ENCODE results near the gene CISD3.

CISD3 gene

DNA sequence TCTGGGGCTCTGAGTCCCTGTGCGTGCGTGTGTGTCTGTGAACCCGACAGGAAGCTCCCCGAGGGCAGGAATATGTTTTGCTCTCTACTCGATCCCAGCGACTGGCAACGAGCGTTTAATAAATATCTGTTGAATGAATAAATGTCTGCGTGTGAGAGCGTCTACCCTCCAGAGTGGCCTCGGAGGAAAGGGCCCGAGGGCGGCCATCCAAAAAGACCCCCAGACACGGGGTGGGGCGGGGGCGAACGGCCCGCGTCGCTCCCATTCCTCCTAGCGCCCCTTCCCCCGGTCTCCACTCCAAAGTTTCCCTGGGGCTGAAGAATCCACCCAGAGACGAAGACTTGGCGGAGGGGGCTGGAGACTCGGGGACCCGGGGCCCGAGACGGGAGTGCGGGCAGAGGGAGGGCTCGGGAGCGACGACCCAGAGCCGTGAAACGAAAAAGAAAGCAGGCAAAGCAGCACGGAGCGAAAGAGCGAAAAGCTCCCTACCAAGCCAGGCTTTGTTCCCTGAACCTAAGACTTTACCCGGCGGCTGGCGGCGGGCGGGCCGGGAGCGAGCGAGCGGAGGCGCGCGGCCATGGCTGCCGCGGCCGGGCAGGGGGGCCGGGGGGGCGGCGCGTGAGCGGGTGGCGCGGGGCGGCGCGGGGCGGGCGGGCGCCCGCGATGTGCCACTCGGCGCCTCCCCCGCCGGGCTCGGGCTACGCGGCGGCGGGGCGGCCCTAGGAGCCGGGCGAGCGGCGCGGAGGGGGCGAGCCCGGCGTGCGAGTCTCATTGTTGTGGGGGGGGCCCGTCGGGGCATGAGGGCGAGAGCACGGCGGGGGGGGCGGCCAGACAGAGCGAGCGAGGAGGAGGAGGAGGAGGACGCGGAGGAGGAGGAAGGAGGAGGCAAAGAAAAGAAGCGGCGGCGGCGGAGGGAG is 25.3 kb upstream of the CISD3 start, which contains the start of gene MLLT6:
Gene MLLT6 (plus strand): TSS at position 668 of the 917 bp plus-strand sequence. CDS start 360 bp downstream, outside the sequence.
- no peak for DNase-seq (ENCODE audit: insufficient read length, low spot score)
- no peak for FAIRE-seq
- TF ChIP-seq, protein P1, sequence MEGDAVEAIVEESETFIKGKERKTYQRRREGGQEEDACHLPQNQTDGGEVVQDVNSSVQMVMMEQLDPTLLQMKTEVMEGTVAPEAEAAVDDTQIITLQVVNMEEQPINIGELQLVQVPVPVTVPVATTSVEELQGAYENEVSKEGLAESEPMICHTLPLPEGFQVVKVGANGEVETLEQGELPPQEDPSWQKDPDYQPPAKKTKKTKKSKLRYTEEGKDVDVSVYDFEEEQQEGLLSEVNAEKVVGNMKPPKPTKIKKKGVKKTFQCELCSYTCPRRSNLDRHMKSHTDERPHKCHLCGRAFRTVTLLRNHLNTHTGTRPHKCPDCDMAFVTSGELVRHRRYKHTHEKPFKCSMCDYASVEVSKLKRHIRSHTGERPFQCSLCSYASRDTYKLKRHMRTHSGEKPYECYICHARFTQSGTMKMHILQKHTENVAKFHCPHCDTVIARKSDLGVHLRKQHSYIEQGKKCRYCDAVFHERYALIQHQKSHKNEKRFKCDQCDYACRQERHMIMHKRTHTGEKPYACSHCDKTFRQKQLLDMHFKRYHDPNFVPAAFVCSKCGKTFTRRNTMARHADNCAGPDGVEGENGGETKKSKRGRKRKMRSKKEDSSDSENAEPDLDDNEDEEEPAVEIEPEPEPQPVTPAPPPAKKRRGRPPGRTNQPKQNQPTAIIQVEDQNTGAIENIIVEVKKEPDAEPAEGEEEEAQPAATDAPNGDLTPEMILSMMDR (IDR thresholded peaks at IDR 0.05; ENCODE audit: insufficient read depth, missing control alignments): no peak

DNA sequence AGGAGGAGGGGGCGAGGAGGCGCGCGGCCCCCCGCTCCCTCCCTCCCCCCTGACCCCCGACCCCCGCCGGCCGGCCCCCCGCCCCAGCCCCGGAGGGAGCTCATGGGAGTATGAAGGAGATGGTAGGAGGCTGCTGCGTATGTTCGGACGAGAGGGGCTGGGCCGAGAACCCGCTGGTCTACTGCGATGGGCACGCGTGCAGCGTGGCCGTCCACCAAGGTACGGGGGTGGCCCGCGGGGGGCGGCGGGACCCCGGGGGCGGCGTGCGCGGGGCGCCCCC is 24.7 kb upstream of the CISD3 start:
- no peak for DNase-seq (ENCODE audit: insufficient read length, low spot score)
- FAIRE-seq: no peak

DNA sequence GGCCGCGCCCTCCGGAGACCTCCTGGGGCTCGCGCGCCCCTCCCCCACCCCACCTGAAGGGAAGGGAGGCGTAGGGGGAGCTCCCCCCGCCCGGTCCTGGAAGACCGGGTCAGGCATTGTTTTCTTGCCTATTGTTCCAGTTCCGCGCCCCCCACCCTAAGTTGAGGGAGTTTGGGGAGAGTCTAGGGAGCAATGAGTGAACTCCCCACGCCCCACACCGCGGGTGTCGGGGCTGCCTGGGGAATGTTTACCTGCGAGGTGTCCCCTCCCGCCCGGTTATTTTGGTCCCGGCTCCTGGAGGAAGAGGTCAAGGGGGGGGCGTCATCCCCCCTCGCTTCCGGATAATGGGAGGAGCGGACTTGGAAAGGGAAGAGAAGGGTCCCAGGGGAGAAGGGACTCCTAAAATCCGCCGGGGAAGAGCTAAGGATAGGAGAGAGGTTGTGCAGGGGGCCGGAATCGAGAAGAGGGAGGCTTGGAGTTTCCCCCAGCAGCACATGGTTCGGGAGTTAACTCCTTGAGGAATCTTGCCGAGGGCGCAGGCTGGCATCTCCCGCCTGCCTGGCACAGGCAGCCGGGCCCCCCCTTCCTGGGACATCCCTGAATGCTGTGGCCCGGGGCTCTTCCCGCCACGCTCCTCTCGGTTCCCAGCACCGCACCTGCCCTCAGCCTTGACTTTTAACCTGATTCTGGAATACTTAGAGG is 24.2 kb upstream of the CISD3 start:
- DNase-seq (ENCODE audit: insufficient read length, low spot score) (no peak), FAIRE-seq (no peak)
- TF ChIP-seq, protein P1 (IDR thresholded peaks at IDR 0.05; ENCODE audit: insufficient read depth, missing control alignments): no peak

More for the DNA sequence above, 24.7 kb upstream of the CISD3 start:
- TF ChIP-seq, protein P1 (IDR thresholded peaks at IDR 0.05; ENCODE audit: insufficient read depth, missing control alignments): no peak

DNA sequence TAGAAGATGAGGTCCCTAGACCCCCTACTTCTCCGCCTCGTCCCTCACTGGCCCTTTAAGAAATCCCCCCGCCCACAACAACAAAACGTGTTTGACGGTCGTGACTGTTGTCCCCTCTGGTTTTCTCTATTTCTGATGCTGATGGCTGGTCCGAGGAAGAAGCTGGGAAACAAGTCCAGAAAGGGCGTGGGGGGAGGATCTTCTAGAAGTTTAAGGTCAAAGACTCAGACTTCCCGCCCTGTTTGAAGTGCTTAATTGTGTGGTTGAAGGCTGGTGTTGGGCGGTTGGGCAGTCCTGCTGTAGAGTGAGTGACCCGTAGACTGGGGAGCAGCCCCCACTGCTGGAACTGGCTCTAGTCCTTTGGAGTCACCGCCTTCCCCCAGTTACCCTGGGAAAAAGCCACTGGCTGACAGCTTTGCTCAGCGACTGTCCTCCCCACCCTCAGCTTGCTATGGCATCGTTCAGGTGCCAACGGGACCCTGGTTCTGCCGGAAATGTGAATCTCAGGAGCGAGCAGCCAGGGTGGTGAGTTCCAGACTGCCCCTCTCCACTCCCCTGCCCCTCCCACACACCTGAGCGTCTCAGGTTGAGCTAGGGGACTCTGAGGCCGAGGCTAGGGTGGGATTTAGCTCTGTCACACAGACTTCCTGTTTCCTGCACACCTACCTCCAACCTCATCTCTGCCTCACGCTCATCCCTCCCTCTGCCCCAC is 23.5 kb upstream of the CISD3 start:
- DNase-seq (ENCODE audit: insufficient read length, low spot score): no peak
- TF ChIP-seq, protein P1 (IDR thresholded peaks at IDR 0.05; ENCODE audit: insufficient read depth, missing control alignments): no peak
- no peak for FAIRE-seq

DNA sequence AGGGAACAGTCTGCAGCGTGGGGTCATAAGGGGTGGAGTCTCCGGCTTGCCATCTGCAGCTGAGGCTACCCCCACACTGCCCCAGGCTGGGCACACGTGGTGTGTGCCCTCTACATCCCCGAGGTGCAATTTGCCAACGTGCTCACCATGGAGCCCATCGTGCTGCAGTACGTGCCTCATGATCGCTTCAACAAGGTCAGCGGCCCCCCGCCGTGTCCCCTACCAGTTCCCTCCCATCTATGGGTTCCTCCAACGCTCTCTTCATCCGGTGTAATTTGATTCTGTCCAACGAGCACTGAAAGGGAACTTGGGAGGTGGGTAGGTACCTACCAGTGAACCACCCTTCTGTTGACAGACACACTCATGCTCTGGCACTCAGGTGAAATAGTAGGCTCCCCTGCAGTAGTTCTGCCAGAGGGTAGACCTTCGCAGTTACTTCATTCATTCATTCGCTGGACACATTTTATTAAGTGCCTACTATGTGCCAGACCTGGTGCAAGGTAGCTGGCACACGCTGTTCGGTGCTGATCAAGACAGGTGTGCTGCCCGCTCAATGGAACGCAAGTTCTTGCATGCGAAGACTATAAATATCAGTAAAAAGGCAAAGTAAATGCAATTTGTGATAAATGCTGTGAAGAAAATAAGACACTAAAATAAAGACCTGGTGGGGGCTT is 22.3 kb upstream of the CISD3 start:
- FAIRE-seq: no peak
- DNase-seq (ENCODE audit: insufficient read length, low spot score): no peak
- TF ChIP-seq, protein P1 (IDR thresholded peaks at IDR 0.05; ENCODE audit: insufficient read depth, missing control alignments): no peak

DNA sequence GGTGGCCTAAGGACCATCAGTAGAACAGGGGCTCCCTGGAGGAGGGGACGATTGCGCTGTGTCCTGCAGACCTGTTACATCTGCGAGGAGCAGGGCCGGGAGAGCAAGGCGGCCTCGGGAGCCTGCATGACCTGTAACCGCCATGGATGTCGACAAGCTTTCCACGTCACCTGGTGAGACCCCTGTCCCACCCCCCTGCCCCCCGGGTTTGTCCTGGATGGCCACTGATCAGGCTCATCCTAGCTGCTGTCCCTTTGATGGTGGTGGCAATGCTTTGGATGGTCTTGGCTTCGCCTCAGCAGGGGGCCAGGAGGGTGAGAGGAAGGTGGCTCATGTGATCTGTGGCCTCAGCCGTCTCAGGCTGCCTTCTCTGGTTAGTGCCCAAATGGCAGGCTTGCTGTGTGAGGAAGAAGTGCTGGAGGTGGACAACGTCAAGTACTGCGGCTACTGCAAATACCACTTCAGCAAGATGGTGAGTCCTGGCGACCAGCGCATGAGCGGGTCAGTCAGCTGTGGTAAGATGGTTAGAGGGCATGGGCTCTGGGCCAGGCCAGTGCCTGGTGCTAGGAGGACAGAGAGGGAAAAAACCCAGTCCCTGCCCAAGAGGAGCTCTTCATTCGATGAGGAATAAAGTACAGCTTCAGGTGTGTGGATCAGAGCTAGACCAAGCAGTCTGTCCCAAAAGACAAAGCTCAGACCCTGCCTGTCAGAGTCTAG is 20.9 kb upstream of the CISD3 start:
- TF ChIP-seq, protein P1 (IDR thresholded peaks at IDR 0.05; ENCODE audit: insufficient read depth, missing control alignments): no peak
- DNase-seq (ENCODE audit: insufficient read length, low spot score): no peak
- no peak for FAIRE-seq

Data from D721Med (cell line).